Measurements from ENCODE around the gene ADAD2.

DNA sequence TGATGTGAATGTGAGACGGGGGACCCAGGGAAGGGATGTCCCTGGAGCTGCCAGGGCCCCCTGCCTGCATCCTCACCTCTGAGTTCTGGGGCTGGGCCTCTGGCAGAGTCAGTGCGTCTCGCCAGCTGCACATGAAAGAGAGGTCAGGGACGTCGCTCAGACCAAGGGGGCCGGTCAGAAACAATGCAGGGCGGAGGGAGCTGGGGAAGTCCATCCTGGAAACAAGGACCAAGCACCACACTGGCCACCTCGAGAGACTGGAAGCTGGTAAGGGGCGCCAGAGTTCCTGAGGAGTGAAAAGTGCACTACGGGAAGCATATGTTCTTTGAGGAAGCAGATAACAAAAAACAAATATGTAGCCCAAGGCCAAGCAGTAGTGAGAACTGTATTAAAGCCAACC, 6.2 kb upstream of the ADAD2 start:
- no peak for TF ChIP-seq ZBTB33 (IDR thresholded peaks at IDR 0.05)
- no peak for TF ChIP-seq RAD21 (IDR thresholded peaks at IDR 0.05)
- TF ChIP-seq CTCF (IDR thresholded peaks at IDR 0.05; ENCODE audit: low read depth, low read length, missing input control), result no peak
- no peak for TF ChIP-seq YY1 (IDR thresholded peaks at IDR 0.05)
- no peak for TF ChIP-seq JUND (IDR thresholded peaks at IDR 0.05)

Measured in liver (tissue), 3 donors.